Measurements from ENCODE around the gene AKAP9. TPM values are rescaled to one million over a fixed set of nuclear protein-coding genes. Genes with fewer than 3 reads are reported as not detected.
"Not testable (repeated sequence)": the region's sequence is repeated elsewhere in the genome, so short reads cannot be mapped to it uniquely, and the experiment has no call there.

AKAP9 gene
- total RNA-seq, 2 experiments from 2014 or later, result 32.4 to 41.7 TPM

DNA sequence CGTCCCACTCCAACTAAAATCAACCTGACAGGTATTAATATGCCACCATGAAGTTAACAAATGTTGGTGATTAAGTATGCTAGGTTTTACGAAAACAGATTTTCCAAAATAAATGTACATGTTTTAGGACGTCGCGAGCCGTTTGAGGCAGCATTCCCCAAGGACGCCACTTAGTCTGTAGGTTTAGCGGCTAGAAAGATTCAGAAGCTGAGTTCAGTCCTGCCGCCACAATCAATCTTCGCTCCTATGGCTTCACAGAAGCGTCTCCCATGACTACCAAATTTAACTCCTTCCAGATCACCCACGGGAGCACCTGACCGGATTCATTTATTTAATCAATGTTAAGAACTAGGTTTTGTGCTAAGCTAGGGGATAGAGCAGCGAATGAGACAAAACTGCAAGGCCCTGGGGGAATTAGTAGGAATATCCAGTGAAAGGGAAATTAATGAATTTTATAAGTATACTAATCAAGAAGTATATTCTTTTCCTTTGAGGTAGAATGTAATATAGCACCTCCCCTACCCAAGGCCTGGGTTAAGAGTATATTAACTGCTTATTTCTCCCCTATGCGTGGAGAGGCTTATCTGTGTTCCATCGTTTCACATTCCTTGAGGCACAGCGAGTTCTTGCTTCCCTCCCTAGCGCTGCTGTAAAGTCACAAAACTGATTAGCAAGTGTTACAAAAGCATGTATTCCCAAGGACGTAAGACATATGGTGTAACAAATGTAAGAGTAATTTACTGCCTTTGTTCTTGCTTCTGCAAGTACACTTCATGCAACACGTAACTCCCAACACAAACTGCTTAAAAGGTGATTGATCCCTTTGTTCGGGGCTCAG is 194.6 kb downstream of the AKAP9 start:
- Mint-ChIP-seq H3K27ac (peak overlapping the region; percentile 95), H3K4me1 (peaks cover 39% of the 10 kb centered on the region), H3K4me3 (peak overlapping the region; percentile 90), H3K27me3 (peaks cover 1% of the 10 kb centered on the region), H3K9me3 (no peaks in the 10 kb centered on the region), H3K36me3 (ENCODE audit: low read depth) (peaks cover 30% of the 10 kb centered on the region)
- ChIA-PET POLR2A (interaction anchor here (0.9 to 4.4 kb wide), 7 partner anchors 11 to 313 kb away, joined by 3 to 36 read pairs (median 5); partner anchors contain the start of genes AKAP9, ANKIB1, GATAD1 and KRIT1), CTCF (interaction anchor here (1.0 to 2.2 kb wide), 6 partner anchors 9 to 393 kb away, joined by 3 to 5 read pairs (median 4); partner anchors contain the start of genes GATAD1, MTERF1, PEX1 and RBM48)
- no peak for DNase-seq

DNA sequence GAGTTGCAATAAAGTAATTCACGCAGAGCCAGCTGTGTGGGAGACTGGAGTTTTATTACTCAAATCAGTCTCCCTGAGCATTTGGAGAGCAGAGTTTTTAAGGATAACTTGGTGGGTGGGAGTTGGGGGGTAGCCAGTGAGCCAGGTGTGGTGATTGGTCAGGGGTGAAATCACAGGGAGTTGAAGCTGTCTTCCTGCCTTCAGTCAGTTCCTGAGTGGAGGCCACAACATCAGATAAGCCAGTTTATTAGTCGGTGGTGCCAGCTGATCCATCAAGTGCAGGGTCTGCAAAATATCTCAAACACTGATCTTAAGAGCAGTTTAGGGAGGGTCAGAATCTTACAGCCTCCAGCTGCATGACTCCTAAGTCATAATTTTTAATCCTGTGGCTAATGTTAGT is 196.9 kb downstream of the AKAP9 start:
- Mint-ChIP-seq H3K36me3 (ENCODE audit: low read depth) (peaks cover 17% of the 10 kb centered on the region), H3K9me3 (no peaks in the 10 kb centered on the region), H3K27me3 (peaks cover 1% of the 10 kb centered on the region), H3K27ac (no peak overlapping the region), H3K4me3 (no peak overlapping the region), H3K4me1 (peaks cover 26% of the 10 kb centered on the region)
- no peak for DNase-seq
- CTCF ChIA-PET, result interaction anchor here (1.3 to 1.5 kb wide), 2 partner anchors 80 to 309 kb away, joined by 4 to 5 read pairs; partner anchors contain the start of gene GATAD1
- POLR2A ChIA-PET, result no interaction called here

GRCh38 chr7:92141161-92141560 is 200.5 kb downstream of the AKAP9 start:
- no peak overlapping the region for H3K4me3 Mint-ChIP-seq
- no peak for DNase-seq

GRCh38 chr7:92142791-92143190 is 202.1 kb downstream of the AKAP9 start:
- H3K27ac Mint-ChIP-seq; H3K4me3 Mint-ChIP-seq; CTCF ChIA-PET; POLR2A ChIA-PET; H3K9me3 Mint-ChIP-seq; H3K27me3 Mint-ChIP-seq; DNase-seq; H3K4me1 Mint-ChIP-seq; H3K36me3 Mint-ChIP-seq (ENCODE audit: low read depth): not testable (repeated sequence)

More at GRCh38 chr7:92141161-92141560, 200.5 kb downstream of the AKAP9 start:
- no peaks in the 10 kb centered on the region for H3K36me3 Mint-ChIP-seq (ENCODE audit: low read depth)
- ChIA-PET POLR2A (no interaction called here), CTCF (interaction anchor here (0.6 kb wide), 1 partner anchor 641 kb away, joined by 3 read pairs; no protein-coding TSS in a partner anchor)
- H3K27me3 Mint-ChIP-seq, result peaks cover 1% of the 10 kb centered on the region
- H3K9me3 Mint-ChIP-seq, result no peaks in the 10 kb centered on the region
- peaks cover 5% of the 10 kb centered on the region for H3K4me1 Mint-ChIP-seq
- no peak overlapping the region for H3K27ac Mint-ChIP-seq

DNA sequence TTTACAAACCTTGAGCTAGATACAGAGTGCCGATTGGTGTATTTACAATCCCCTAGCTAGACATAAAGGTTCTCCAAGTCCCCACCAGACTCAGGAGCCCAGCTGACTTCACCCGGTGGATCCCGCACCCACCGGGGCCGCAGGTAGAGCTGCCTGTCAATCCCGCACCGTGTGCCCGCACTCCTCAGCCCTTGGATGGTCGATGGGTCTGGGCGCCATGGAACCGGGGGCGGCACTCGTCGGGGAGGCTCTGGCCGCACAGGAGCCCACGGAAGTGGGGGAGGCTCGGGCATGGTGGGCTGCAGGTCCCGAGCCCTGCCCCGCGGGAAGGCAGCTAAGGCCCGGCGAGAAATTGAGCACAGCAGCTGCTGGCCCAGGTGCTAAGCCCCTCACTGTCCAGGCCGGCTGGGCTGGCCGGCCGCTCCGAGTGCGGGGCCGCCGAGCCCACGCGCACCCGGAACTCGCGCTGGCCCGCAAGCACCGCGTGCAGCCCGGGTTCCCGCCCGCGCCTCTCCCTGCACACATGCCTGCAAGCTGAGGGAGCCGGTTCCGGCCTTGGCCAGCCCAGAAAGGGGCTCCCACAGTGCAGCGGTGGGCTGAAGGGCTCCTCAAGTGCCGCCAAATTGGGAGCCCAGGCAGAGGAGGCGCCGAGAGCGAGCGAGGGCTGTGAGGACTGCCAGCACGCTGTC is 202.7 kb downstream of the AKAP9 start:
- H3K4me1 Mint-ChIP-seq; H3K27ac Mint-ChIP-seq; POLR2A ChIA-PET; DNase-seq; H3K4me3 Mint-ChIP-seq; H3K9me3 Mint-ChIP-seq; H3K27me3 Mint-ChIP-seq; H3K36me3 Mint-ChIP-seq (ENCODE audit: low read depth): not testable (repeated sequence)
- CTCF ChIA-PET, result interaction anchor here (1.1 kb wide), 1 partner anchor 8 kb away, joined by 5 read pairs; no protein-coding TSS in a partner anchor

DNA sequence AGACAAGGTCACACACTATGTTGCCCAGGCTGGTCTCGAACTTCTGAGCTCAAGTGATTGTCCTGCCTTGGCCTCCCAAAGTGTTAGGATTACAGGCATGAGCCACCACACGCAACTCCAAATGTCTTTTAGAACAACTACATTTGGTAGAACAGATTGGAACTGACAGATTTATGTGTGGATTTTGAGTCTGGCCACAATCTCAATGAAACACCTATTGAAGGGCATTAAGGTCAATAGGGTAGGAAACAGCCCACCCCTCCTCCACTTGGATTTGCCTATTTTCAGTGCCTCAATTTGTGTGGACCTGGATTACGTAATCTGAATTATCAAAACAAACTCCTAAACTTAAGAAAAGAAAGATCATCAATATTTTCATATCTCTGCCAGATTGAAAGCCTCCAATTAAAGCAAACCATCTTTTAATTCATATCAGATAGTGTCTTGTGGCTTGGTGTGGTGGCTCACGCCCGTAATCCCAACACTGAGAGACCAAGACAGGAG is 209.1 kb downstream of the AKAP9 start:
- H3K27me3 Mint-ChIP-seq, result peaks cover 2% of the 10 kb centered on the region
- H3K9me3 Mint-ChIP-seq, result no peaks in the 10 kb centered on the region
- ChIA-PET POLR2A (no interaction called here), CTCF (interaction anchor here (0.8 to 0.9 kb wide), 2 partner anchors 17 to 298 kb away, joined by 3 read pairs; partner anchors contain the start of gene GATAD1)
- no peak for DNase-seq
- no peaks in the 10 kb centered on the region for H3K36me3 Mint-ChIP-seq (ENCODE audit: low read depth)
- H3K27ac Mint-ChIP-seq, result no peak overlapping the region
- no peaks in the 10 kb centered on the region for H3K4me1 Mint-ChIP-seq
- H3K4me3 Mint-ChIP-seq, result no peak overlapping the region

DNA sequence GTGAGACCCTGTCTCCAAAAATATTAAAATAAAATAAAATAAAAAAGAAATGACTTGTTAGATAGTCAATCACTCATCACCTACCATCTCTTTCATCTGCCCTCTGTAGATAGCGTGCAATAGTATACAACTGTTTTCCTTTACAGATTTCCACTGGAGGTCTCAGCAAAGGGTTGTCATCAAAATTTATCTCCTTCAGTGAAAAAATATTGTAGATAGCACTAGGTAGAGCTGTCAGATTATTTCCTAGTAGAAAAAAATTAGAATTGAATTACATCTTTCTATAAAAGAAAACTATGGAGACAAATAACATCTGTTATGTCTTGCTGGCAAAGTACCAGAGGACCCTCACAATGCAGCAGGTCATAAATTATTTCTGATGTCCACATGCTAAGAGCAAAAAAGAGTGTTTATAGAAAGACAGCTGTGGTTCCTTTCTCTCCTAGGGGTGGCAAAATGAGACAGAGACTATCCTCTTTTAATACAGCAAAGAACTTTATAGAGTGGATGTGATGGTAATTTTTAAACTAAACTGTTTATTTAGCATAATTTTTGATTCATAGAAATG is 209.9 kb downstream of the AKAP9 start:
- no peak overlapping the region for H3K27ac Mint-ChIP-seq
- no peaks in the 10 kb centered on the region for H3K4me1 Mint-ChIP-seq
- ChIA-PET CTCF (interaction anchor here (0.8 kb wide), 1 partner anchor 297 kb away, joined by 3 read pairs; the partner anchor contains the start of gene GATAD1), POLR2A (no interaction called here)
- peaks cover 5% of the 10 kb centered on the region for H3K27me3 Mint-ChIP-seq
- H3K4me3 Mint-ChIP-seq, result no peak overlapping the region
- DNase-seq, result no peak
- no peaks in the 10 kb centered on the region for H3K36me3 Mint-ChIP-seq (ENCODE audit: low read depth)
- no peaks in the 10 kb centered on the region for H3K9me3 Mint-ChIP-seq

- H3K36me3 Mint-ChIP-seq (ENCODE audit: low read depth), result no peaks in the 10 kb centered on the region
- no peak overlapping the region for H3K27ac Mint-ChIP-seq
- peaks cover 5% of the 10 kb centered on the region for H3K4me1 Mint-ChIP-seq
- H3K9me3 Mint-ChIP-seq, result no peaks in the 10 kb centered on the region
- no peak for DNase-seq
- ChIA-PET CTCF (interaction anchor here (0.5 kb wide), 1 partner anchor 271 kb away, joined by 3 read pairs; no protein-coding TSS in a partner anchor), POLR2A (no interaction called here)
- H3K4me3 Mint-ChIP-seq, result no peak overlapping the region
- H3K27me3 Mint-ChIP-seq, result peaks cover 5% of the 10 kb centered on the region
Observed at GRCh38 chr7:92155108-92155739, 214.6 kb downstream of the AKAP9 start.

- CTCF ChIA-PET, result interaction anchor here (0.7 kb wide), 1 partner anchor 330 kb away, joined by 3 read pairs; no protein-coding TSS in a partner anchor
- no peak overlapping the region for H3K4me3 Mint-ChIP-seq
- H3K27ac Mint-ChIP-seq, result no peak overlapping the region
- H3K36me3 Mint-ChIP-seq (ENCODE audit: low read depth), result no peaks in the 10 kb centered on the region
- H3K9me3 Mint-ChIP-seq, result no peaks in the 10 kb centered on the region
- peaks cover 15% of the 10 kb centered on the region for H3K27me3 Mint-ChIP-seq
- POLR2A ChIA-PET, result no interaction called here
- peaks cover 5% of the 10 kb centered on the region for H3K4me1 Mint-ChIP-seq
- no peak for DNase-seq
Observed at GRCh38 chr7:92156990-92157389, 216.3 kb downstream of the AKAP9 start.

DNA sequence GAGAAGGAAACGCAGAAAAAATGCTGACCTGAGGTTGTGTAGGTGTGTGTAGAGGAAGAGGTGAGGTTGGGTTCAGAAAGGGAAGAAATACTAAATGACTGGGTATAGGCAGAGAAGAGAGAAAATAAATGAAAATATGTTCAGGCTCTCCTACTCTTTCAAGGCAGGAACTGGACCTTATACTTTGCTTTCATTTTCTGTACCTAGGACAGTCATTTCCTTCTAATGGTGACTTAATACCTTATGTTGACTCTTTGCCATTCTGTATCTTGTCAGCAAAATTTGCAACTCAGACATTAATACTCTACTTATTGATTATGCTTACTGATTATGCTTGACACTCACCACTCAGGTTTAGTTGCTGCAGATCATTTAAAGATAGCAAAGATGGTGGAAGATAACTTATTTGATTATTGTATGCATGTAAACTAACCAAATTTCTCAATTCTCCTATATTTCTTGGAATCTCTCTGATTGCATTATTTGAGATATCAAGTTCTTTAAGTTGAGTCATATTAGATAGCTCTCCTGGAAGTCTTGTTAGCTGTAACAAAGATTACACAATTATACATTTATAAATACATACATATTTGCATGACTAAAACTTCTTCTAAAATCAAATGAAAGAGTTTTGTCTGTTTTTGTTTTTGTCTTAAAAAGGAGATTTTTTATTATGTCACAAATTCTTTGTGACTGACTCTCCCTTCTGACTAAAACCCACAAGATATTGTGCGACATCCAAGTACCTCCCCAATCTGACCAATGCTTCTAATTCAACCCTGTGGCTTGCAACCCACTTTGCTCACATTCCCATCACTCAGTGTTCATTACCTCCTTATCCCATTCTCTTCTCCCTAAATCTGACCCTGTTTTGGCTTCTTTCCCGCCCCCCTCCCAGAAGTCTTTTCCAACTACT is 218.3 kb downstream of the AKAP9 start:
- peaks cover 5% of the 10 kb centered on the region for H3K4me1 Mint-ChIP-seq
- H3K36me3 Mint-ChIP-seq (ENCODE audit: low read depth), result no peaks in the 10 kb centered on the region
- POLR2A ChIA-PET, result no interaction called here
- H3K27ac Mint-ChIP-seq, result no peak overlapping the region
- CTCF ChIA-PET, result interaction anchor here (0.8 to 1.3 kb wide), 2 partner anchors 26 to 267 kb away, joined by 4 read pairs; no protein-coding TSS in a partner anchor
- no peak overlapping the region for H3K4me3 Mint-ChIP-seq
- H3K27me3 Mint-ChIP-seq, result peaks cover 20% of the 10 kb centered on the region
- no peak for DNase-seq
- H3K9me3 Mint-ChIP-seq, result no peaks in the 10 kb centered on the region
